Activated CD4-positive, CD25-positive, alpha-beta regulatory T cell treated with anti-CD3 and anti-CD28 coated beads, Interleukin-2, amount 50 U/mL, for 24 hours (primary cell): Measurements from ENCODE around the gene TNFRSF14.

Source experiments
- ATAC-seq, 2 donors: fragments of 150-1000 bp; cut with Tn5 transposase; one replicate each; pipeline ENCODE4 v1.10.0; 2021; ENCODE audit warnings: mild to moderate bottlenecking in 1 of 2, moderate library complexity in 1 of 2

Gene TNFRSF14

GRCh38 chr1:2604156-2604843, 48.1 kb downstream of the TNFRSF14 start:
- ATAC-seq, result no peak

GRCh38 chr1:2604844-2605508, 48.8 kb downstream of the TNFRSF14 start:
- no peak for ATAC-seq

DNA sequence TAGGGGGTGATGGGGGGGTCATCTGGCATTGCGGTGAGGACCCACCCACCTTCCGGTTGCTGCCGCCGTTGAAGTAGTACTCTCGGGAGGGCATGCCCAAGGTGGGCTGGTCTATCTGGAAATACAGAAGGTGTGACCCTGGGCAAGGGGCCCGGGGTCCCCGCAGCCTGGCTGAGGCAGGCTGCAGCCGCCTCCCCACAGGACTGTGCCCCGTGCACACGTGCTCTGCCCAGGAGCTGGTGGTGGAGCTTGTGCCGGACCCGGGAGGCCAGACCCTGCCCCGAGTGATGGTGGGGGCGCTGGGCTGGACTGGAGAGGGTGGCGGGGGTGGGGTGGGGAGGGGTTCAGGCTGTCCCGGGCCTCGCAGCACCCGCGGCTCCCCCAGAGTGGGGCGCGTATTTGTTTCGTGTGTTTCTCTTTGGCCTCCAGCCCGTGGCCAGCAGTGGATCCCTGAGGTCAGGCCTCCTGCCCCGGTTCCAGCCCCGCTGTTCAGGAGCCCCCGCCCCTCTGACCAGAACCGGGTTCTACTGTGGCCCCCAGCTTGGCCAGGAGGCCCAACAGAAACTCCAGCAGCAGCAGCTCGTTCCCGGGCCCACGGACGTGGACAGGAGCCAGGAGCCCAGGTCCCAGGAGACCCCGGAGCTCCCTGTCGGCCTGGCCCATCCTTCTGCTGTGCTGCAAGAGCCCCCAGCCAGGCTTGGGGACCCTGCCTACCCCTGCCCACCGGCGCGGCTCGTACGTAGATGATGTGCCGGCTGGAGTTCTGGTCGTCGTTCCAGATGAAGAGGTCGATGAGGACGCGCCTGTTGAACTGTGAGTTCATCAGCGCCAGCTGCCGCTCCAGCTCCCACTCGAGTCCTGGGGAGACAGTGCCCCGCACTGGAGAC, 49.6 kb downstream of the TNFRSF14 start:
- no peak for ATAC-seq

DNA sequence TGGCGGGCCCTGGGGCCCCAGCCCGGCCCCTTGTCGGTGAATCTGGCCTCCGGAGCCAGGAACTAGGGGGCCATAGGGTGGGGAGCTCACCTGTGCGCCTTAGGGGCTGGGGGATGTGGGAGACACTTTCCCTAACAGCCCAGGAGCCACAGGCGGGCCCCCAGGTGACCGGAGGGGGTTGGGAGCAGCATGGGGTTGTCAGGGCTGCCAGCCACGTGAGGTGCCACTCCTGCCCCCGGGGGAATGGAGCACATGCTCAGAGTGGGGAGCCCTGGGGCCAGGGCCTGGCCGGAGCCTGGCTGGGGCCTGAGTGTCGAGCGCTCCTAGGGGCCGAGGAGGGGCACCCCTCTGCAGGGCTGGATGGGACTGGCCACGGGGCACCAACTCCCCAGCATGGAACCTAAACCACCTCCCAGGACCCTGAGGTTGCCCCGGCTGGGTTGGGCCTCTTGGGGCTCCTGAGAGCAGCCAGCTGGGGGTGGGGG, 50.3 kb downstream of the TNFRSF14 start:
- ATAC-seq, result no peak

- ATAC-seq, result no peak
Observed at GRCh38 chr1:2606881-2607621, 50.9 kb downstream of the TNFRSF14 start.

GRCh38 chr1:2607641-2608091, 51.5 kb downstream of the TNFRSF14 start:
- no peak for ATAC-seq

GRCh38 chr1:2609319-2610035, 53.3 kb downstream of the TNFRSF14 start:
- ATAC-seq, result no peak

- ATAC-seq, result no peak
Observed at GRCh38 chr1:2610036-2610959, 54.1 kb downstream of the TNFRSF14 start.

DNA sequence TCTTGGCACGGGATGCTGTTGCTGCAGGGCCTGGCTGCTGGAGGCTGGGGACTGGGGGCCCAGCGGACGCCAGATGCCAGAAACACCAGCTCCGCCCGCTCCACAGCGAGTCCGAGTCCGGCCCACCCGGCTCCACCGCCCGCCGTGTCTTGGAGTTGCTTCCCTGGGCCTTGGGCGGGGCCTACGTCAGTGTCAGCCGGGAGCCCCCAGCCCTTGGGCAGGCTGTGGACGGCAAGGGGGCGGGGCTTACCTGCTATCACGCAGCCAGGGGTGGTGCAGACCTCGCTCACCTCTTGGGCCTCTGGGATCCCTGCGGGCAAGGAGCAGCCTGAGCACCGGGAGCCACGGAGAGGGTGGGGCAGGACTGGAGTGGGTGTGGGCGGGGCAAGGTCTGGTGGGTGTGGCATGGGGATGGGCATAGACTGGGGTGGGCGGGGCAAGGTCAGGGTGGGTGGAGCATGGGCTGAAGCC, 54.9 kb downstream of the TNFRSF14 start:
- ATAC-seq, result no peak

- ATAC-seq, result no peak
Observed at GRCh38 chr1:2611621-2612437, 55.7 kb downstream of the TNFRSF14 start.

GRCh38 chr1:2612591-2613365, 56.6 kb downstream of the TNFRSF14 start:
- ATAC-seq, result no peak
